HG03139 (cell line): ENCODE results near the gene SCAMP3.
A peak's percentile ranks its signal among the peaks of the same experiment; 100 is the strongest.
"Not testable (repeated sequence)": the region's sequence is repeated elsewhere in the genome, so short reads cannot be mapped to it uniquely, and the experiment has no call there.

Experiments used
- ATAC-seq: cut with Tn5 transposase; IDR thresholded peaks from one replicate; pipeline ENCODE4 v1.9.1; 2021; ENCODE audit not compliant: unreplicated experiment

Gene SCAMP3

DNA sequence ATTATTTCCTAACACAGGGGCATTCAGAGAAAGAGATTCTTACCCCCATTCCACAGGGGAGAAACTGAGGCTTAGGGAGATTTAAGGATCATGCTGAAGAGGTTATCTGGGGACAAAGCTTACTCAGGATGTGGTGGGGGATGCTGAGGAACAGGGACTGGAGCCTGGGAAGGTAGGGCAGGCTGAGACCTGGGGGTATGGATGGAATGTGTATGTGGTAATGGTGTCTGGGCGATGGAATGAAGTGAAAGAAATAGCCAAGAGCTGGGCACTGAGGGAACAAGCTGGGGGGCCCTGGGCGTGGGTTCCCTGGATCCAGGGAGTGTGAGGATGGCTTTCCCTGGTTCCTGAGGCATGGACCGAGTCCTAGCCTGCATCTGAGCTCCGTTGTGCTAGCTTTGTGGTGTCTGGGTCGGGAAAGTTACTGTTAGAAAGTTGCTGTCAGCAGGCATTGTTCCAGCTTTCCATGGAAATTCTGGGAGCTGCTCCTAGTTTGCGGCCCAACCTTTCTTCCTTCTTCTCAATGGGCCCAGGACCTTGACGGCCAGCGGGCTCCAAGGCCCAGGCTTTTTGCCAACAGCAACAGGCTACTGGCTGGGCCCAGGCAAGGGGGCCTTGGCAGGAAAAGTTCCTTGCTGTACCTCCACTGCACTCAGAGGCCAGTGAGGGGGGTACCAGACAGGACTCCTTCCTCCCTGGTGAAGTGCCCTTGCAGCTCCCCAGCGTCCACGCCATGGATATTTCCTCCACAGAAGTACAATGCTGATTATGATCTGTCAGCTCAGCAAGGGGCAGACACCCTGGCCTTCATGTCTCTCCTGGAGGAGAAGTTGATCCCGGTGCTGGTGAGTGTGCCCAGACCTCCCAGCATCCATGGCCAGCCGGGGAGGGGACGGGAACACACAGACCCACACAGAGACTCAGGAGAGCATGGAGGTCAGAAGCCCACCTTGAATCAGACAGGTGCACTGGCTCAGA is 29.9 kb downstream of the SCAMP3 start:
- ATAC-seq: not testable (repeated sequence)

DNA sequence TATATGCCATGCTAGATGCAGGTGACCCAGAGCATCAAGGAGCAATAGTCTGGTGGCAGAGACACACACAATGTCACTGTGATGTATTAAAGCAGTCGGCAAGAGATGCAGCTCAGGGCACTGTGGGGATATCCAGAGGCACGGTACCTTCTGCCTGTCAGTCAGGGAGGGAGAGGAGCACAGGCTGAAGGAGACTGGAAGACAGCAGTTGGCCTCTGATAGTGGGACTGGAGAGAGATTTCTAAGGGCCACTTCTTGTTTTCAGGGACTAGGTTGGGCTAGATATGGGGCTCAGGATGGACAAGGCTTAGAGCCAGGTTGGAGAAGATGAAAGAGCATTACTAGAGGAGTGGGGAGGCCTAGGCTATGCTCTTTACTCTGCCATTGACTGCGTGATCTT is 30.9 kb downstream of the SCAMP3 start:
- ATAC-seq: not testable (repeated sequence)

DNA sequence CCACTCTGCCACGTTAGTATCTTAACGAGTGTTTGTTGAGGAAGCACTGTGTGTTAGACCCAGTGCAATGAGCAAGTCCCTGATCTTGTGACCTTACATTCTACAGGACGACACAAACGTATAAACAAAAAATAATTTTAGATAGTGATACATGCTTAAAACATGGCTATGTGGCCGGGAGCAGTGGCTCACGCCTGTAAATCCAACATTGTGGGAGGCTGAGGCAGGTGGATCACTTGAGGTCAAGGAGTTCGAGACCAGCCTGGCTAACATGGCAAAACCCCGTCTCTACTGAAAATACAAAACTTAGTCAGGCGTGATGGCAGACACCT is 34.1 kb downstream of the SCAMP3 start:
- ATAC-seq: no peak

DNA sequence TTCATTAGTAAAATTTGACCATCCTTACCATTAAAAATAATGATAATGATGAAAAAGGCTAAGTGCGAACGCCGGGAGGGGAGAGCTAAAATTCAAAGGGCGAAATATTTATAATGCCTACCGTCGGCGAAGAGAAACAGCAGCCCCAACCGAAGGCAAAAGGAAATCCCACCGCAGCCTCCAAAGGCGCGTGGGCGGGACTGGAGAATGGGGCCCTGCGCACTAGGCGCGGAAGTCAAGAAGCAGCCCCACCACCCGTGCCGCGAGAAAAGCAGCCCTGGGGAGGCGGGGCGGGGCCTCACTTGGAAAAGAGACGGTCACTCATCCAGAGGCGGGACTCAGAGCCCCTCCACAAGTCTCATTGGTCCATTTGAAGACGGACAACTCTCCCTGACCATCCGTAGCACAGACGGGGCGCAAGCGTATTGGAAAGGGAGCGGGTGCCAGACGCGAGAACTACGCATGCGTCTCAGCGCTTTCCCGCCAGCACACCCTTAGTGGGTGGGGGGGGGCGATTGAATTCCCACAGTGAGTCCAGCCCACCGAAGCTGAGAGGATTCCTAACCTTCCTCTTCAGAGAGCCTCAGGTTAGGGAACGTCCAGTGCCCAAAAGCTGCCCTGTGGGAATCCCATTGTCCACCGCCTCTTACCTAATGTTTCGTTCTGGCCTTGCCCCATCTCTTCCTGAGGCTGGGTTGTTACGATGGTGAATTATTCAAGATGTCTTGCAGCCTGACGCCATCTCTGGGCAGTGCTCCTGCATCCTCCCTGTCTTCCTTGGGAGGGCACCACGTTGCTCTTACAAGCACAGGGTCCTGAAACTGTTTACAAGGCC is 34.7 kb downstream of the SCAMP3 start:
- peak; percentile 86 for ATAC-seq

DNA sequence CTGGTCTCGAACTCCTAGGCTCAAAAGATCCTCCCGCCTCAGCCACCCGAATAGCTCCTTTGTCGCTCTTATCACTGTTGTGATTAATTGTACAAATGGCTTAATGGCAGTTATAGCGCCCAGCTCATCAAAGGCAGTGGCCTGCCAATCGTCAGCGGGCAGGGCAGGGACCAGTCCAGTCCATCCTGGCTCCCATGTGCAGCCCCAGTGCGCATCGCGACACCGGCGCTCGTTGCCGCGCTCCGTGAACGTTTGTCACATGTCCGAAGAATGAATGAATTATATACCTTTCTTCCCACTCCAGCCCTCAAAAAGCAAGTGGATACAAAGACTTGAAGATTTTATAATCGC is 35.3 kb downstream of the SCAMP3 start:
- no peak for ATAC-seq

DNA sequence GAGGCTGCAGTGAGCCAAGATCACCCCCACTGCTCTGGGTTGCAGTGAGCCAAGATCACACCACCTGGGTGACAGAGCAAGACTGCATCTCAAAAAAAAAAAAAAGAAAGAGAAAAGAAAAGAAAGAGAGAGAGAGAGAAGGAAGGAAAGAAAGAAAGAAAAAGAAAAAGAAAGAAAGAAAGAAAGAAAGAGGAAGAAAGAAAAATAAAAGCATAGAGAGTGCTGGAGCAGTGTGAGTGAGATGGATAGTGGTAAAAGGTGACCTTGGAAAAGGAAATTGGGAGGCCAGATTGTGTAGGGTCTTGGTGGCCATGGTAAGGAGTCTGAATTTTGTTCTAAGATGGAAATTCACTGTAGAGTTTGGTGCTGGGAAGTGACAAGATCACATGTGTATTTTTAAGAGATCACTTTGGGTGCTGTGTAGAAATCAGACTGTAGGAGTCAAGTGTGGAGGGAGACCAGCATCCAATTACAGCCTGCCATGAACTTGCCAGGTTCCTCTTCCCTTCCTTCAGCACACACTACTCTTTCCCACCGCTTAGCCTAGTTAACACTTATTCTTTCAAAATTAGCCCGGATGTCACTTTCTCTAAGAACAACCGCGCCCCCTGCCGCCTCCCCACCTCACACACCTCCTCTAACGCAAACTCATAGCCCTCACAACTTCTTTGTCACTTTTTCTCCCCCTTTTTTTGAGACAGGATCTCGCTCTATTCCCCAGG is 35.8 kb downstream of the SCAMP3 start:
- ATAC-seq: no peak

DNA sequence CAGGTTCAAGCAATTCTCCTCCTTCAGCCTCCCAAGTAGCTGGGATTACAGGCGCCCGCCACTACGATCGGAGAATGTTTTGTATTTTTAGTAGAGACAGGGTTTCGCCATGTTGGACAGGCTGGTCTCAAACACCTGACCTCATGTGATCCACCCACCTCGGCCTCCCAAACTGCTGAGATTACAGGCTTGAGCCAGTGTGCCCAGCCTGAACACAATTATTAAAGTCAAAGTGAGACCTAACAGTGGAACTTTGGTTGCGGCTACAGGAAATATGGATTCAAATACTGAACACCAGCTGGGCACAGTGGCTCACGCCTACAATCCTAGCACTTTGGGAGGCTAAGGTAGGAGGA is 36.8 kb downstream of the SCAMP3 start:
- ATAC-seq: not testable (repeated sequence)

DNA sequence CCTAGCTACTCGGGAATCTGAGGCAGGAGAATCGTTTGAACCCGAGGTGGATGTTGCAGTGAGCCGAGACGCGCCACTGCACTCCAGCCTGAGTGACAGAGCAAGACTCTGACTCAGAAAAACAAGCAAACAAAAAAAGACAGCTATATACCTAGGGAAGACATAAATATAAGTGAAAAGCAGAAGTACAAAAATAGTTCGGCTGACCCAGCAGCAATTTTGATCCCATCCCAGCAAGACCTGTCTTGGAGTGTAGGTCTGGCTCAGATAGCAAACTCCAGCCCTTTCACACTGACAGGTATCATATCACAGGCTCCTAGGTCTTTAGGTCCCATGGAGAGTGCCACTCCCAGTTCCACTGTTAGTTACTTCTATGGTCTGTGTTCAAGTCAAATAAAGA is 39.1 kb downstream of the SCAMP3 start:
- ATAC-seq: no peak

DNA sequence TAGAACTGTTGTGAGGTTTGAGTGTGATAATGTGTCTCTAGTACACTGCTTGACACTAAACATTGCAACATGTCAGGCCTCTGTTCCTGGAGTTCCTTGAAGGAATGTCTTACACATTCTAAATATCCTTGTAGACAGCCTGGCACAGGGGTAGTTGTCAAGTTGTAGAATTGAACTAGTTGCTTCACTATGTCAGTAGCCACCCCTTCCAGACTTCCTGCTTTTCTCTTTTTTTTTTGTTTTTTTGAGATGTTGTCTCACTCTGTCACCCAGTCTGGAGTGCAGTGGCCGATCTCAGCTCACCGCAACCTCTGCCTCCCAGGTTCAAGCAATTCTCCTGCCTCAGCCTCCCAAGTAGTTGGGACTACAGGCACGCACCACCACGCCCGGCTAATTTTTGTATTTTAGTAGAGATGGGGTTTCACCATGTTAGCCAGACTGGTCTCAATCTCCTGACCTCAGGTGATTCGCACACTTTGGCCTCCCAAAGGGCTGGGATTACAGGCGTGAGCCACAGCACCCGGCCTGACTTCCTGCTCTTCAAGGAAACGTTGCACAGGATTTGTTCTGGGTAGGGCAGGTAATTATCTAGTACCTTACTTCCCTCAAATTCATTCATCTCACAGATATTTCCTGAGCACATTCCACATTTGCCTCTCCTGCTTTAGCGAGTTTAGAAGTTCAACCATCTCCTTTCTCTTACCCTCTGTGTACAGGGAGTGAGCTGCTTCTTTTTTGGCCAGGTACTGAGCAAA is 41.8 kb downstream of the SCAMP3 start:
- not testable (repeated sequence) for ATAC-seq

DNA sequence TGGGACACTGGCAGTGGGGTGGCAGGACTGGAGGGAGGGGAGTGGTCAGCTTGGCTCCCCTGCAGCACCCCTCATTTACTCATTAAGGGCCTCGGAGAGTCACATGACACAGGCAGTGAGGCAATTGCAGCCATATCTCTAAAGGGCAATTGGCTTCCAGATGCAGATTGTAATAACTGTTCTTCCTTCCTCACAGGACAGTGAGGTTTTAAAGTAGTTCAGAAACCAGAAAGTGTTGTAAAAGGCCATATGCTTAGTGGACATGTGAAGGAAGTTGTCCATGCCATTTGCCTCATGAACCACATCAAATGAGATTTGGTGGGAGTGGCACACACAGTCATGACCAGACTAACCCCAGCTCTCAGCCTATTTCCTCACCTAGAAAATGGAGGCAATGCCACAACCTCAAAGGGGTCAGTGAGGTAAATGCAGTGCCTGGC is 42.5 kb downstream of the SCAMP3 start:
- ATAC-seq: no peak

DNA sequence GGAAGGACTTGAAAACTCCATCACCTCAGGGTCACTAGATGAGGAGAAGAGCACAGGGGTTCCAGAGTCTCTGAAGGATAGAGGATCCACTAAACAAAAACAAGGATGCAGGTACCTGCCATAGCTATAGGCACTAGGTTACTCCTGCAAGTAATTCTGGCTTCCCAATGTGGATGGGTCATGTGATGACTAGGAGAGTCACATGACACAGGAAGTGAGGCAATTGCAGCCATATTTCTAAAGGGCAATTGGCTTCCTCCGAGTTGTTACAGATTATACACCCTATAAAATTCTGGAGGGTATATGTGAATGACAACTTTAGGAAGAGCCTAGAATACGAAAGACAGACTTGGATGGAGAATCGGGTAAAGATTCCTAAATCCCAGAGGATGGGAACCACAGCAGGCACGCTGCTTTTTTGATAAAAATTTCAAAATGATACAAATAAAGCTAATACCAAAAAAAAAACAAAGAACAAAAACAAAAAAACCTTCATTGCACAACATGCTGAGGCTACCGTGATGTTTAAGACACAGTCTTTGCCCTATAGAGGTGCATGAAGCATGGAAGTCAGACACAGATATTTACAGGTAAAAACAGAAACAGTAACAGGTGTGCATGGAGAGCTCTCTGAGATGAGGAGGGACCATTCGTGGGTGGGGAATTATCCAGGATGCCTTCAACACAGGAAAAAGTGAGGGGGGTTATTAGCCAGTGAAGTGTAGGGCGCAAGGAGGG is 43.1 kb downstream of the SCAMP3 start:
- ATAC-seq: no peak

DNA sequence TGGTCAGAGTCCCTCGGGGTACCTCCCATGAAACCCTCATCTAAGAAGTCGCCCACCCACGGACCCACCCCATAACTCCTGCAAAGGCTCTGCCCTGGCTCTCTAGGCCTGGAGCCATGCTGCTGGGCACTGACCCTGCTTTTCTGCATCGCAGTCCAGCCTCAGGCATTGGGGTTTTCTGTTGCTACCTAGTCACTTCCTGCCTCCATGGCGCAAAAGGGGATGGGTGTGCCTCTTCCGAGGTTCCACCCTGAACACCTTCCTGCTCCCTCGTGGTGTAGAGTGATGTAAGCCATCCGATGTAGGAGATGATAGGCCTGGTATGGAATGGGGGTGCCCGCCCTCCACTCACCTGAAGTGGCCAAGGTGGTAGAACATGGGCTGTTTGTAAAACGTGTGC is 47.5 kb downstream of the SCAMP3 start:
- not testable (repeated sequence) for ATAC-seq

DNA sequence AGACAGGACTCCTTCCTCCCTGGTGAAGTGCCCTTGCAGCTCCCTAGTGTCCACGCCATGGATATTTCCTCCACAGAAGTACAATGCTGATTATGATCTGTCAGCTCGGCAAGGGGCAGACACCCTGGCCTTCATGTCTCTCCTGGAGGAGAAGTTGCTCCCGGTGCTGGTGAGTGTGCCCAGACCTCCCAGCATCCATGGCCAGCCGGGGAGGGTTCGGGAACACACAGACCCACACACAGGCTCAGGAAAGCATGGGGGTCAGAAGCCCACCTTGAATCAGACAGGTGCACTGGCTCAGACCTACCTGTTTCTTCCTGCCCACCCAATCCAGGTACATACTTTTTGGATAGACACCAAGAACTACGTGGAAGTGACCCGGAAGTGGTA is 50.1 kb downstream of the SCAMP3 start:
- not testable (repeated sequence) for ATAC-seq

DNA sequence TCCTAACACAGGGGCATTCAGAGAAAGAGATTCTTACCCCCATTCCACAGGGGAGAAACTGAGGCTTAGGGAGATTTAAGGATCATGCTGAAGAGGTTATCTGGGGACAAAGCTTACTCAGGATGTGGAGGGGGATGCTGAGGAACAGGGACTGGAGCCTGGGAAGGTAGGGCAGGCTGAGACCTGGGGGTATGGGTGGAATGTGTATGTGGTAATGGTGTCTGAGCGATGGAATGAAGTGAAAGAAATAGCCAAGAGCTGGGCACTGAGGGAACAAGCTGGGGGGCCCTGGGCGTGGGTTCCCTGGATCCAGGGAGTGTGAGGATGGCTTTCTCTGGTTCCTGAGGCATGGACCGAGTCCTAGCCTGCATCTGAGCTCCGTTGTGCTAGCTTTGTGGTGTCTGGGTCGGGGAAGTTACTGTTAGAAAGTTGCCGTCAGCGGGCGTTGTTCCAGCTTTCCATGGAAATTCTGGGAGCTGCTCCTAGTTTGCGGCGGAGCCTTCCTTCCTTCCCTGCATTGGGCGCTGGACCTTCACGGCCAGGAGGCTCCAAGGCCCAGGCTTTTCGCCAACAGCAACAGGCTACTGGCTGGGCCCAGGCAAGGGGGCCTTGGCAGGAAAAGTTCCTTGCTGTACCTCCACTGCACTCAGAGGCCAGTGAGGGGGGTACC is 50.6 kb downstream of the SCAMP3 start:
- ATAC-seq: not testable (repeated sequence)

DNA sequence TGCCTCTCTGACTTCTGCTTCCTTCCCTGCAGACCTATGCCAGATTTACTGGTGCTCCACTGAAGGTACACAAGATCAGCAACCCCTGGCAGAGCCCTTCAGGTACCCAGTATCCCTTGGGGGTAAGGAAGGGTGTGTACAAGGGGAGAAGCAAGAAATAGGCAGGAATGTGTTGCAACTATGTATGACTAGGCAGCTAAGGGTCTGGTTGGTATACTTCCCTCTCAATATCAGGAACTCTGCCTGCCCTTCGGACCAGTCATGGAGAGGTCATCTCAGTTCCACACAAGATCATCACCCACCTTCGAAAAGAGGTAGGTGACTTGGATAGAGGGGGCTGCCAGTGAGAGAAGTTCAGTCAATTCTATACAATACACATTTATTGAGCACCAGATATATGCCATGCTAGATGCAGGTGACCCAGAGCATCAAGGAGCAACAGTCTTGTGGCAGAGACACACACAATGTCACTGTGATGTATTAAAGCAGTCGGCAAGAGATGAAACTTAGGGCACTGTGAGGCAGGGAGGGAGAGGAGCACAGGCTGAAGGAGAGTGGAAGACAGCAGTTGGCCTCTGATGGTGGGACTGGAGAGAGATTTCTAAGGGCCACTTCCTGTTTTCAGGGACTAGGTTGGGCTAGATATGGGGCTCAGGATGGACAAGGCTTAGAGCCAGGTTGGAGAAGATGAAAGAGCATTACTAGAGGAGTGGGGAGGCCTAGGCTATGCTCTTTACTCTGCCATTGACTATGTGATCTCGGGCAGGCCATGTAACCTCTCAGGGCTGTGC is 51.7 kb downstream of the SCAMP3 start:
- no peak for ATAC-seq

DNA sequence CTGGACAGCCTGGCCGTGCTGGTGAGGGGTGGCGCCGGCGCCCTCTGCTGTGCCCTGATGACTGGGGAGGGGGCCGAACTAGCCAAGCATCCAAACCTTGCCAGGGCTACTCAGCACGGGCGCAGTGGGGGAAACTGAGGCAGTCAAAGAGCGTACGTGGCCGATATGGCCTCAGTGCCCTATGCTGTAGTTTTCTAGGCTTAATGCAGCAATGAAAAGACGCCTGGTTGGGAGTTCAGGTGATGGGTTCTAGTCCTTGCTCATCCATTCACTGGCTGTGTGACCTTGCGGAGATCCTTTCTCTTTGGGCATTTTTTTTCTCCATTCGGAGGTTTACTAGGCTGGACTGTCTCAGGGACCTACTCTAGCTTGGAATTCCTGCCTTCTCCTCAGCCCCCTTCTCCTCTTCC is 52.8 kb downstream of the SCAMP3 start:
- no peak for ATAC-seq

DNA sequence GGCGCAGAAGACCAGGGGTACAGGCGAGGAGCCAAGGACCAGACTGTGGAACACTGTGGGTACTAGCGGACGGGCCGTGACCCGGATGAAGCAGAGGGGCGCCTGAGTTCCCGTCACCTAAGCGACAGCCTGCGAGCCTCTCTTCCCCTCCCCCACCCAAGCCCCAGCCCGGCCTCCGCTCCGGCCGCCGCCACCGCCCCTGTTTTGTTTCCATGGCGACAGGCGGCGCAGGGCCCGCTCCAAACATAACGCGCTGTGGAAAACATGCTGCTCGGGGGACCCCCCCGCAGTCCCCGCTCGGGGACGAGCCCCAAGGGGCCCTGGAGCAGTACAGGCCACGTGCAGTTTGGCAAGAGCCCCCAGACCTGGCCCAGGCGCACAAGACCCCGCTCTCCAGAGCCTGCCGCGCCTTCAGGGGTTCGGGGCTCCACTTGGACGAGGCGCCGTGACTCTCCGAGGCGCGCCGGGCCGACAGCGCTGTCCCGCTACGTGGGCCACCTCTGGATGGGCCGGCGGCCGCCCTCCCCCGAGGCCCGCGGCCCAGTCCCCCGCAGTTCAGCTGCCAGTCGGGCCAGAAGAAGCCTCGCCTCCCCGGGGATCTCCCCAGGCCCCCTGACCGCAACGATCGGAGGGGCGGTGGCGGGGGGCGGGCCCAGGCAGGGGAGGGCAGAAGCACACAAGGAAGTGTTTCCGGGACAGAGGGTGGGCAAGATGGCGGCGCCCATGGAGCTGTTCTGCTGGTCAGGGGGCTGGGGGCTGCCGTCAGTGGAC is 53.4 kb downstream of the SCAMP3 start, which contains the start of gene MTX1:
MTX1 (plus strand) TSS at position 155 of the 771 bp plus-strand sequence; CDS start at position 265, 110 bp downstream.
- peak; percentile 70 for ATAC-seq
